Measurements from ENCODE around the gene SH3PXD2A.
A peak's percentile ranks its signal among the peaks of the same experiment; 100 is the strongest.

The SH3PXD2A gene

DNA sequence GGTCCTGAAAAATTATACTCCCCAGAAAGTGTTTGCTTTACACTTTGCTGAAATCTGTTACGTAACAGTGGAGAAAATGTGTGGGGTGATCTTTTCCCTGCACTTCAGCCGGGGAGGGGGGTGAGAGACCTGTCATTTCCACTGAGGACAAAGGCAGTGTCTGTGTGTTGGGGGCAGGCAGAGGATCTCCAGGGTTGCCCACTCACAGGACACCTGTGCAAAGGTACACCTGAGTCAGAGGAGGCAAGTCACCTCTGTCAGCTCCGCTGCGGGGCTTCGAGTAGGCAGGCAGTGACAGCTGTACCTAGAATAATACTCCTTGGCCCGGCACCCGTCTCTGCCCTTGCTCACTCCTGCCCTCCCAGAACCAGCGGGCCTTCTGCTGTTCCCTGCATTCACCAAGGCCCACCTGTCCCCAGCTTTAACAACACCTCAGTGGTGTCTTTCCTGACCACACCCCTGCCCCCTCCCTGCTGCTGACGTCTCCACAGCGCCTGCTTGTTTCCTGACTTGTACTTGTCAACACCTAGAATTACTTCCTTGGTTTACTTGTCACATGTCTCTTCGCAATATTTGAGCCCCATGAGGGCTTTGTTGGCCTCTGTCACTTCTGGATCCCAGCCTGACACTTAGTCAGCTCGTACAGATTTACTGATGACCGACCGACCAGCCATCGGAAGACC is 202.6 kb downstream of the SH3PXD2A start:
- no peak for DNase-seq (ENCODE audit: low read depth)
- TF ChIP-seq, protein P1, sequence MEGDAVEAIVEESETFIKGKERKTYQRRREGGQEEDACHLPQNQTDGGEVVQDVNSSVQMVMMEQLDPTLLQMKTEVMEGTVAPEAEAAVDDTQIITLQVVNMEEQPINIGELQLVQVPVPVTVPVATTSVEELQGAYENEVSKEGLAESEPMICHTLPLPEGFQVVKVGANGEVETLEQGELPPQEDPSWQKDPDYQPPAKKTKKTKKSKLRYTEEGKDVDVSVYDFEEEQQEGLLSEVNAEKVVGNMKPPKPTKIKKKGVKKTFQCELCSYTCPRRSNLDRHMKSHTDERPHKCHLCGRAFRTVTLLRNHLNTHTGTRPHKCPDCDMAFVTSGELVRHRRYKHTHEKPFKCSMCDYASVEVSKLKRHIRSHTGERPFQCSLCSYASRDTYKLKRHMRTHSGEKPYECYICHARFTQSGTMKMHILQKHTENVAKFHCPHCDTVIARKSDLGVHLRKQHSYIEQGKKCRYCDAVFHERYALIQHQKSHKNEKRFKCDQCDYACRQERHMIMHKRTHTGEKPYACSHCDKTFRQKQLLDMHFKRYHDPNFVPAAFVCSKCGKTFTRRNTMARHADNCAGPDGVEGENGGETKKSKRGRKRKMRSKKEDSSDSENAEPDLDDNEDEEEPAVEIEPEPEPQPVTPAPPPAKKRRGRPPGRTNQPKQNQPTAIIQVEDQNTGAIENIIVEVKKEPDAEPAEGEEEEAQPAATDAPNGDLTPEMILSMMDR (conservative IDR thresholded peaks at IDR 0.05; ENCODE audit: control insufficient read depth, insufficient read depth, low read depth, low read length) = no peak
- H3K4me3 ChIP-seq (ENCODE audit: control insufficient read depth, low read depth, low read length) = no peak overlapping the region

- H3K4me3 ChIP-seq (ENCODE audit: control insufficient read depth, low read depth, low read length) = no peak overlapping the region
- DNase-seq (ENCODE audit: low read depth) = no peak
- TF ChIP-seq, protein P1 (conservative IDR thresholded peaks at IDR 0.05; ENCODE audit: control insufficient read depth, insufficient read depth, low read depth, low read length) = no peak
These were observed 203.4 kb downstream of the SH3PXD2A start for GRCh38 chr10:103651783-103652476.

GRCh38 chr10:103651333-103651732 is 204.0 kb downstream of the SH3PXD2A start:
- no peak for DNase-seq (ENCODE audit: low read depth)
- H3K4me3 ChIP-seq (ENCODE audit: control insufficient read depth, low read depth, low read length) = no peak overlapping the region
- TF ChIP-seq, protein P1 (conservative IDR thresholded peaks at IDR 0.05; ENCODE audit: control insufficient read depth, insufficient read depth, low read depth, low read length) = no peak

GRCh38 chr10:103649654-103650423 is 205.5 kb downstream of the SH3PXD2A start:
- DNase-seq (ENCODE audit: low read depth) = no peak
- TF ChIP-seq, protein P1 (conservative IDR thresholded peaks at IDR 0.05; ENCODE audit: control insufficient read depth, insufficient read depth, low read depth, low read length) = no peak

GRCh38 chr10:103648636-103649532 is 206.5 kb downstream of the SH3PXD2A start:
- peak; percentile 85 for DNase-seq (ENCODE audit: low read depth)
- TF ChIP-seq, protein P1 (conservative IDR thresholded peaks at IDR 0.05; ENCODE audit: control insufficient read depth, insufficient read depth, low read depth, low read length) = no peak

More at GRCh38 chr10:103649654-103650423, 205.5 kb downstream of the SH3PXD2A start:
- H3K4me3 ChIP-seq (ENCODE audit: control insufficient read depth, low read depth, low read length) = no peak overlapping the region

GRCh38 chr10:103648251-103648635 is 207.1 kb downstream of the SH3PXD2A start:
- TF ChIP-seq, protein P1 (conservative IDR thresholded peaks at IDR 0.05; ENCODE audit: control insufficient read depth, insufficient read depth, low read depth, low read length) = no peak
- no peak overlapping the region for H3K4me3 ChIP-seq (ENCODE audit: control insufficient read depth, low read depth, low read length)
- no peak for DNase-seq (ENCODE audit: low read depth)

More at GRCh38 chr10:103648636-103649532, 206.5 kb downstream of the SH3PXD2A start:
- H3K4me3 ChIP-seq (ENCODE audit: control insufficient read depth, low read depth, low read length) = no peak overlapping the region
